ENCODE results near the gene CYP8B1. TPM values are rescaled to one million over a fixed set of nuclear protein-coding genes. Genes with fewer than 3 reads are reported as not detected.
A peak's percentile ranks its signal among the peaks of the same experiment; 100 is the strongest.

Gene CYP8B1
- total RNA-seq, 2 donors from 2014 or later = not detected

DNA sequence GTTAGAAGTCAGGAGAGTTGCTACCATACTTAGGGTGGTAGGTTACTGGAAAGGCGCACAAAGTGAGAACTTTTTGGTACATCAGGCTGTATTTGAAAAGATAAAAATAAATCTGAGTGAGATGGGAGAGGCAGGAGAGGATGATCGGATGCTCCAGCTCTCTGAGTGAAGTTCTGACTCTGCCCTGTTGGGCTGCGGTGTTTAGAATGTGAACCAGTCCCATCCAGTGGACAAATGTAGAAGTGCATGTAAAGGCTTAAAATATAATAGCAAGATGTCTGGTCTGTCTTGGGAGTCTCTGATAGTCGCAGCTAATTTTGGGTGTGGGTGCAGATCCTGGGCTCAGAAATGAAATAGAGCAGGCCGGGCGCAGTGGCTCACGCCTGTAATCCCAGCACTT, 36.1 kb downstream of the CYP8B1 start:
- H3K9me3 ChIP-seq = no peaks in the 10 kb centered on the region
- TF ChIP-seq, protein P1, sequence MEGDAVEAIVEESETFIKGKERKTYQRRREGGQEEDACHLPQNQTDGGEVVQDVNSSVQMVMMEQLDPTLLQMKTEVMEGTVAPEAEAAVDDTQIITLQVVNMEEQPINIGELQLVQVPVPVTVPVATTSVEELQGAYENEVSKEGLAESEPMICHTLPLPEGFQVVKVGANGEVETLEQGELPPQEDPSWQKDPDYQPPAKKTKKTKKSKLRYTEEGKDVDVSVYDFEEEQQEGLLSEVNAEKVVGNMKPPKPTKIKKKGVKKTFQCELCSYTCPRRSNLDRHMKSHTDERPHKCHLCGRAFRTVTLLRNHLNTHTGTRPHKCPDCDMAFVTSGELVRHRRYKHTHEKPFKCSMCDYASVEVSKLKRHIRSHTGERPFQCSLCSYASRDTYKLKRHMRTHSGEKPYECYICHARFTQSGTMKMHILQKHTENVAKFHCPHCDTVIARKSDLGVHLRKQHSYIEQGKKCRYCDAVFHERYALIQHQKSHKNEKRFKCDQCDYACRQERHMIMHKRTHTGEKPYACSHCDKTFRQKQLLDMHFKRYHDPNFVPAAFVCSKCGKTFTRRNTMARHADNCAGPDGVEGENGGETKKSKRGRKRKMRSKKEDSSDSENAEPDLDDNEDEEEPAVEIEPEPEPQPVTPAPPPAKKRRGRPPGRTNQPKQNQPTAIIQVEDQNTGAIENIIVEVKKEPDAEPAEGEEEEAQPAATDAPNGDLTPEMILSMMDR (IDR thresholded peaks at IDR 0.05) = peak; percentile 84
- DNase-seq (ENCODE audit: low spot score) (no peak), ATAC-seq (ENCODE audit: insufficient number of reproducible peaks, low FRiP score, low read depth) (peak; percentile 79)
- H3K27ac ChIP-seq = no peak overlapping the region
- H3K36me3 ChIP-seq = no peaks in the 10 kb centered on the region
- peaks cover 9 to 32% of the 10 kb centered on the region in 2 donors for H3K4me1 ChIP-seq (ENCODE audit: control insufficient read depth in 1 of 2, low read depth in 2 of 2)
- peak overlapping the region; percentile 57 for H3K4me3 ChIP-seq
- H3K27me3 ChIP-seq (replicated peaks; ENCODE audit: insufficient read depth) = no peaks in the 10 kb centered on the region

DNA sequence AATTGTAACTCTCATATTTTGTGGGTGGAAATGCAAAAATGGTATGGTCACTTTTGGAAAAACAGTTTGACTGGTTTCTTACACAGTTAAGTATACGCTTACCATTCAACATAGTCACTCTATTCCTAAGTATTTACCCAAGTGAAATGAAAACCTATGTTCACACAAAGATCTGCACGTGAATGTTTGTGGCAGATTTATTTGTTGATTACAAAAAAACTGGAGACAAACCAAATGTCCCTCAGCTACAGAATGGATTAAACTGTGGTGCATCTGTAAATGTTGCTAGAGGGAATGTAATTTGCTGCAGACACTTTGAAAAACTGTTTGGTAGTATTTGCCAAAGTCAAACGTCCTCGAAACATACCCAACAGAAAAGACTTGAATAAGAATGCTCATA, 37.1 kb downstream of the CYP8B1 start:
- H3K27ac ChIP-seq = no peak overlapping the region
- no peak for DNase-seq (ENCODE audit: low spot score)
- no peaks in the 10 kb centered on the region for H3K27me3 ChIP-seq (replicated peaks; ENCODE audit: insufficient read depth)
- no peak overlapping the region for H3K4me3 ChIP-seq
- TF ChIP-seq, protein P1 (IDR thresholded peaks at IDR 0.05) = no peak
- peaks cover 6 to 22% of the 10 kb centered on the region in 2 donors for H3K4me1 ChIP-seq (ENCODE audit: control insufficient read depth in 1 of 2, low read depth in 2 of 2)
- no peak for ATAC-seq (ENCODE audit: insufficient number of reproducible peaks, low FRiP score, low read depth)
- no peaks in the 10 kb centered on the region for H3K9me3 ChIP-seq
- H3K36me3 ChIP-seq = no peaks in the 10 kb centered on the region

DNA sequence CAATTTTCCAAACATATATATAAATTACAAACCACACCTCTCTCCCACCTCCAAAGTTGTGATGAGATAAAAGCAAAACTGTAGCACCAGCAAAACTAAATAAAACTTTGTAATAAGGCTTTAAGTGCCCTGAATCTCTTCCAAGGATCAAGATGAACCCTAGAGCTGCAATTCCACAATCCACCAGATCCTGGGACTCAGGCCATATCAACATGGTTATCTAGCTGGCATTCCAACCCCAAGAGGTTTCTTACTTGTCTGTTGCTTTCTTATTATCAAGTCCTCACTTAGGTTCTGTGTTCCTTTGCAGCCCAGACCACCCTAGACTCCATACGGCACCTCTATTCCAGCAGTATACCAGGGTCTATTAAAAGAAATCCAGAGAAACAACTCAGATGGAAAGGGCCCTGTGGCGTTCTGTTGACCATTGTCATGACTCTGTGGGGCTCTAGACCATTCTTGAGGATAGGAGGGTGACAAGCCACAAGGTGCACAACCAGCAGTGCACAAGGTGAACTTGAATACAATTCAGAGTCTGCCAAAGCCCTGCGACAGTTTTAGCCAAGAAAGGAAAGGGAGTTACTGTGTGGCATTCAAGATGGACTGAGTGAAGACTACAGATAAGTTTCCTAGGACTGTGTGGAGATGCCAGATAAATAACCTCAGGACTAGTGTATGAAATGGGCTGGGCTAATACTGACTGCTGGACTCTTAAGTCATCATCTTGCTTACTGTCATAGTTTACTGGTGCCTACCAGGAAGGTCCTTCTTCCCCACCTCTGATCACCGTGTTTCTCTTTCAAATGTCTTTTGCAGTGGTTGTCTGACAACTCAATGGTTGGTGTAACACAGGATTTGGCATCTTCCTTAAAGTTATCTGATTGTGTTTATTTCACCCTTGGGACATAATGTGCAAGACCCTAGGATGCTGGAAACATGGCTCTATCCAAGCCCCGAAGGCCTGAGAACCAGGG, 39.2 kb downstream of the CYP8B1 start:
- Histone ChIP-seq H3K4me1 (ENCODE audit: control insufficient read depth in 1 of 2, low read depth in 2 of 2) (peaks cover 0 to 12% of the 10 kb centered on the region in 2 donors), H3K27ac (no peak overlapping the region)
- DNase-seq (ENCODE audit: low spot score) = no peak

DNA sequence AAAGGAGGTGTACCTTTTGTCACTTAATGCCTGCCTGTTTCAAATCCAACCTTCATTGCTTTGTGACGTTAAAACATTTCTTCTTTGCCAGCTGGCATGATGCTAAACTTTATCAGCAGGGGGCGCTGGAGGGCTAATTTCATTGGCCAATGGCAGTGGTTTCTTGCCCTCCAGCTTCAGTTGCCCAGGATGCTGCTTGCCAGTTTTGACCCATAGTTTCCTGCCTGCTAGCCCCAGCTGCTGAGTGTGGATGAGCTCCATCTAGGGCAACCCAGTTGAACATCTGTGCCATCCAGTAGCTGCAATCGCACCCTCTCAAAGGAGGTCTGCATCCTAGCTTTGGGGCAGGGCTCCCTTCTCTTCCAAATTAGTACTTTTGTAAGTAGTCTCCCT, 44.4 kb downstream of the CYP8B1 start:
- DNase-seq (ENCODE audit: low spot score) (no peak), ATAC-seq (ENCODE audit: insufficient number of reproducible peaks, low FRiP score, low read depth) (peak; percentile 50)
- Histone ChIP-seq H3K36me3 (no peaks in the 10 kb centered on the region), H3K9me3 (no peaks in the 10 kb centered on the region), H3K27me3 (replicated peaks; ENCODE audit: insufficient read depth) (no peaks in the 10 kb centered on the region), H3K4me3 (no peak overlapping the region), H3K4me1 (ENCODE audit: control insufficient read depth in 1 of 2, low read depth in 2 of 2) (peaks cover 0 to 11% of the 10 kb centered on the region in 2 donors), H3K27ac (no peak overlapping the region)
- TF ChIP-seq, protein P1 (IDR thresholded peaks at IDR 0.05) = peak; percentile 68

More for the DNA sequence above, 39.2 kb downstream of the CYP8B1 start:
- H3K36me3 ChIP-seq = no peaks in the 10 kb centered on the region
- no peak overlapping the region for H3K4me3 ChIP-seq
- H3K27me3 ChIP-seq (replicated peaks; ENCODE audit: insufficient read depth) = no peaks in the 10 kb centered on the region
- ATAC-seq (ENCODE audit: insufficient number of reproducible peaks, low FRiP score, low read depth) = no peak
- H3K9me3 ChIP-seq = no peaks in the 10 kb centered on the region
- TF ChIP-seq, protein P1 (IDR thresholded peaks at IDR 0.05) = no peak

DNA sequence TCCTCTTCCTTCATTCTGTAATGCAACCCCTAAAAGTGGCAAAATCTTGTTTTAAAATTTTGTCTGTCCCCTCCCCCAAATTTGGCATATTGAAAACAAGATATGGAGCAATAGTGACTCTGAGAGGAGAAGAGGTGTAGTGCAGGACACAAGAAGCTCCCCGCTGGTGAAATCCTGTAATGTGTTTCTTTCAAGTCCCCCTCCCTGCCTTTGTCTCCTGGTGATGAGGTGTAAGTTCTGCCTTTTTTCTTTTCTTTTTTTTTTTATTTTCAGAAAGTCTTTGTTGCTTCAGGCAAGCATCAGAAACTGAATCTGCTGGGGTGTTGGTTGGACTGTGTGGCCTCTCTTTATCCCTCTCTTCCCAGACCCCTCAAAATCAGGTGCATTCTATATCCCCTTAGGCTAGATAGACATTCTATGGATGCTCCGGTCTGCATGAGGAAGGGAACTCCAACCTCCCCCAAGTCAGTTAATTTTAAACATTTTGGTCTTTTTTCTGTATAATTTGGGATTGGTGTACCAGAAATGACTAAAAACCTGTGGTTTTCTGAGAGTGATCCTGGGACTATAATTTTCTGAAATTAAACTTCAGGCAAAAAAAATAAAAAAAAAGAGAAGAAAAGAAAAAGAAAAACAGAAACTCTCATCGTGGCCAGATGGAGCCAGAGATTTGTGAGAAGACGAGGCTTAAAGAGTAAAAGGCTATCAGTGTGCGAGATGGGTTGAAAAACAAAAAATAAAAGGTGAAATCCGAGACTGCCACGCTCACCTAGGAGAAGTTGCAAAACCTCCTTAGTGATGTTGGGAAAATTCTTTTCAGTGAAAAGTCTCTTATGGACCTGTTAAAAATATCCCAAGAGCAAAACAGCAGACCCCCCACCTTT, 45.0 kb downstream of the CYP8B1 start:
- H3K9me3 ChIP-seq = no peaks in the 10 kb centered on the region
- no peaks in the 10 kb centered on the region for H3K36me3 ChIP-seq
- no peak overlapping the region for H3K4me3 ChIP-seq
- ATAC-seq (ENCODE audit: insufficient number of reproducible peaks, low FRiP score, low read depth) (no peak), DNase-seq (ENCODE audit: low spot score) (no peak)
- peaks cover 0 to 11% of the 10 kb centered on the region in 2 donors for H3K4me1 ChIP-seq (ENCODE audit: control insufficient read depth in 1 of 2, low read depth in 2 of 2)
- H3K27ac ChIP-seq = no peak overlapping the region
- no peaks in the 10 kb centered on the region for H3K27me3 ChIP-seq (replicated peaks; ENCODE audit: insufficient read depth)
- TF ChIP-seq, protein P1 (IDR thresholded peaks at IDR 0.05) = peak; percentile 28
